GM19043 (cell line): ENCODE measurements around the gene ECSIT.
A peak's percentile ranks its signal among the peaks of the same experiment; 100 is the strongest.

ENCODE experiments used
- ATAC-seq: cut with Tn5 transposase; IDR thresholded peaks from one replicate; pipeline ENCODE4 v1.9.1; 2021; ENCODE audit warnings: low read depth; ENCODE audit not compliant: unreplicated experiment

ECSIT gene

DNA sequence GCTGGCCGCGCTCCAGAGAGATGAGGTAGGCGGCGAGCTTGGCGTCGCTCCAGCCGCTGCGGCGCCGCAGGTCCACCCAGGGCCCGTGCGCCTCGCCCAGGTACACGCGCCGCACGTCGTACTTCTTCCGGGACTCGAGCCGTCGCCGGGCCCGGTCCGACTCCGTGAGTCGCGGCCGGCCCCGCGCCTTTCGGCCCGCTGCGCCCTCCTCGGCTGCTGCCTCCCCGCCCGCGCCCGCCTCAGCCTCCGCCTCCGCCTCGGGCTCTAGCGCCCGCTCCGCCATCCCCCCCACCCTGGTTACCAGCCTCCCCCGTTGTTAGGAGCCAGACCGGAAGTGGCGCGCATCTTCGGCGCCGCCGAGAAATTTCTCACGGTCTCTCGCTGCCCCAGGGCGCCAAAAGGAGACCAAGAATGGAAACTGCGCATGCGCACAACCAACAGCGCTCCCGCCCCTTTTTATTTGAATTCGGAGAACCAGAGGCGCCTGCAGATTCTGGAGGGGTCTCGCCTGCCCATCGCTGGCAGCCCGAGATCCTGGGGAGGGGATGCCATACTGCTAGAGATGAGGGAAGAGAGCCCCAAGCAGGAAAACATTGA, 23.3 kb downstream of the ECSIT start, which contains the start of gene ZNF653:
Gene ZNF653 (minus strand): TSS at position 336 of the 597 bp plus-strand sequence. CDS start 53 bp downstream, at position 283.
- ATAC-seq = peak; percentile 51

DNA sequence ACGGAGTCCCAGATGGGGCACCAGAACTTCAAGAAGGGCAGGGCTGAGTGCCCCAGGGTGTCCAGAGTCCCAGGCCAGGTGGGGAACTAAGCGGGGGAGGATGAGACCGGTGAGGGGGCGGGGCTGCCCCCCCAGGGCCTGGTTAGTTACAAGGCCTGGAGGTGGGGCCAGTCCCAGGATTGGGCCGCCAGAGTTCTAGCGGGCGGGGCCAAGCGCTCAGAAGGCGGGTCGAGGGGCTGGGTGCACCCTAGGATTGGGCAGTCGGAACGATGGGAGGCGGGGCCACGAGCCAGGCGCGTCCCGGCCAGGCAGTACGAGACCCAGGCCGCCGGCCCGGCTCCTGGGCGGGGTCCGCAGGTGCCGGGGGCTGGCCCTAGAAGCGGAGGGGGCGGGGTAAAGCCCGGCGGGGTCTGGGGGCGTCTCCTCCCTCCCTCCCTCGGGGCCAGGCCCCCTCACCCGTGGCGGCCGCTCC, 23.9 kb downstream of the ECSIT start:
- peak; percentile 86 for ATAC-seq

DNA sequence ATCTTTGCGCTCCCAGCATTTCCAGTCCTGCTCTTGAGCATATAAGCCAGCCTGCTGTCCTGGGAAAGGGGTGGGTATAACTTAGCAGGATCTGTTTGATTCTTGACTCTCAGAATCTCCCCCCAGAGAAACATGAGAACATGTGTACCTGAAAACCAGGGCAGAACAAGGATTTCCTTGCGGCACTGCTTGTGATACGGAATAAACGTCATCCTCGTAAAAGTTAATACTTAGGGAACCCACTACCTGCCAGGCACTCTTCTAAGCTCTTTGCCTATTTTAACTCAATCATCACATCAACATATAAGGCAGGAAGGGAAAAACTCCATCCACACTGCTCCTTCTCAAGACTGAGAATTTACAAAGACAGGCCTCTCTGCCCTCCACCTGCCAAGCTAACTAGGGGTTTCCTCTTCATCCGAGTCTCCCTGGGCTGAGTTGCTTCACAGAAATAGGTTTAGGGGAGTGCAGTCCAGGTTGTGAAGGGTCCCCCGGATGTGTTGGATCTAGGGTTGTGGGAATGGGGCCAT, 24.4 kb downstream of the ECSIT start:
- ATAC-seq = no peak

DNA sequence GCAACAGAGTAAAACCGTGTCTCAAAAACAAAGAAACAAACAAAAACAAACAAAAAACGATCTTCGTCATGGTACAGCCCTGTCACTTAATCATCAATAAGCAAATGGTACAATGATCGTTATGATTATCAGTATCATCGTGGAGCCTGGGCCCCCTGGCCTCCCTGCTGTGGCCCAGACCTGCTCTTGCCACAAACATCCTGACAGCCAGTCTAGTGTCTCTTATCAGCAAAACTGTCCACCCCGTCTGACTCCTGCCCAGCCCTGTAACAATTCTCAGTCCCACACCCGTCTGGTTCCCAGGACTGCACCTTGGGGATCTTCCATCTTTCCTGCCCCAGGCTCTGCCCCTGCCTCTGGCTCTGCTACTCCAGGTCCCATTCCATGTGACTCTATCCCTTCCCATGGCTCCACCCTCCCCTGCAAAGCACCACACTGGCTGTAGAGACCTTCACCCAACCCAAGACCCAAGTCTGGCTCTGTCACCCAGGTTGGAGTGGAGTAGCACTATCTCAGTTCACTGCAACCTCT, 29.0 kb downstream of the ECSIT start:
- no peak for ATAC-seq

DNA sequence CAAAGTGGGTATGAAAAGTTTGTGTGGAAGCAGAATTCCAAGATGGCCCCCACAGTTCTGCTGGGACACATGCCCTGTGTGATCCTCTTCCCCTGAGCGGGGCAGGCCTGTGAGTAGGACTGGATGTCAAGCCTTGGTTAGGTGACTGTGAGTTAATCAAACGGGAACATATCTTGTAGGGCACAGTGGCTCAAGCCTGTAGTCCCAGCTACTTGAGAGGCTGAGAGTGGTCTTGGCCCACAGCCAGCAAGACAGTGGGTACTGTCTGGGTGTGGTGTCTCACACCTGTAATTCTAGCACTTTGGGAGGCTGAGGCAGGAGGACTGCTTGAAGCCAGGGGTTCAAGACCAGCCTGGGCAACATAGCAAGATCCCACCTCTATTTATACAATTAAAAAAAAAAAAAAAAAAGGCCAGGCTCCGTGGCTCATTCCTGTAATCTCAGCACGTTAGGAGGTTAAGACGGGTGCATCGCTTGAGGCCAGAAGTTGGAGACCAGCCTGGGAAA, 29.7 kb downstream of the ECSIT start:
- no peak for ATAC-seq

DNA sequence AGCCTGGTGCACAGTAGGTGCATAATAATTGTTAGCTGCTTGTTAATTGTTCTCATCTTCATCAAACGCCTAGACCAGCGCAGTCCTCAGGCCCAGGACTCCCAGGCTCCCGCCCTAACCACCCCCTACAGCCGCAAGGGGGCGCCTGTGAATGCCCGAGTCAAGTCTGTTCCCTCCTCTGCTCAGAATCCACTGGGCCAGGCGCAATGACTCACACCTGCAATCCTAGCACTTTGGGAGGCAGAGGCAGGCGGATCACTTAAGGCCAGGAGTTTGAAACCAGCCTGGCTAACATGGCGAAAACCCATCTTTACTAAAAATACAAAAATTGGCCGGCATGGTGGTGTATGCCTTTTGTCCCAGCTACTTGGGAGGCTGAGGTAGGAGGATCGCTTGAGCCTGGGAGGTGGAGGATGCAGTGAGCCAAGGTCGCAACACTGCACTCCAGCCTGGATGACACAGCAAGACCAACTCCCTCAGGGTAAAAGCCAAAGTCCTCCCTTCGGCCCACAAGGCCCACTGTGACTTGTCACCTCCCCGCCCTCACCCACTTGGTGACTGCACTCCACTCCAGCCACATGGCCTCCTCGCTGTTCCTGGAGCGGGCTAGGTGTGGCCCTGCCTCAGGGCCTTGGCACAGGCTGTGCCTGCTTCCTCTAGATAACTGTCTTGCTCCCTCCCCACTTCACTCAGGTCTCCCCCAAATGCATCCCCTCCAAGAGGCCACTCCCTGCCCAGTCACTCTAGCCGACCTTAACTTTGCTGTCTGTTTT, 32.4 kb downstream of the ECSIT start:
- no peak for ATAC-seq

DNA sequence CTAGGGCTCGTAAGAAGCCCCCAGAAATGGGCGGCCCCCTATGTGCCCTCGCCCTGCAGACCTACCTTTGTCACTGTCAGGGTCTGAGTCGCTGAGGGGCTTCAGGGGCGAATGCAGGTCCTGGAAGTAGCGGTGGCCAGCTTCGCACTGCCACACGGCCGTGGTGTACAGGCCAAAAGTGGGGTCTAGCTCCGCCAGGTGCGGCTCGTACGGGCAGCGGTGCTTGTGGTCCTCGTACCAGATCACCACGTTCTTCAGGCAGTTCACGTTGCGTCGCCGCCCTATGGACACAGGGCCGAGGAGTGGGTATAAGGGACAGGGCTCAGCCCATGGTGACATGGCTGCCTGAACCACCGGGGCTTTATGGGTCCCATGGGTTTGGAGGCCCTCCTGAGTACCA, 33.0 kb downstream of the ECSIT start:
- no peak for ATAC-seq

DNA sequence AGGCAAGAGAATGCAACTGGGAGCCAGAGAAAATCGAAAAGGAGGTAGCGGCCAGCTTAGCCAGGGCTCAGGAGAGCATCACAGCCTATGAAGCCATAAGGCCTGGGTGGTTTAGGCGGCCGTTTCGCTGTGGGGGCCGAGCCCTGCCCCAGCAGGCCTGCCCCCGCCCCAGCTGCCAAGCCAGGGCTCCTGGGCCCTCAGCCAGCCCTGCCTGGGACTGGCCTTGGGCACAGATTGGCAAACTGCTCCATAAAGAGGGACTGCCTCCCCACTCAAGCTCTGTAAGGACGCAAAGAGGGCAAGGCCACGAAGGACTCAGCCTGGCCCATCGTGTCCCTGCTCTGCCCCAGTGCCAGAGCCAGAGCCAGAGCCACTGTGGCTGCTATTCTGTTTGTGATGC, 33.5 kb downstream of the ECSIT start:
- ATAC-seq = no peak

DNA sequence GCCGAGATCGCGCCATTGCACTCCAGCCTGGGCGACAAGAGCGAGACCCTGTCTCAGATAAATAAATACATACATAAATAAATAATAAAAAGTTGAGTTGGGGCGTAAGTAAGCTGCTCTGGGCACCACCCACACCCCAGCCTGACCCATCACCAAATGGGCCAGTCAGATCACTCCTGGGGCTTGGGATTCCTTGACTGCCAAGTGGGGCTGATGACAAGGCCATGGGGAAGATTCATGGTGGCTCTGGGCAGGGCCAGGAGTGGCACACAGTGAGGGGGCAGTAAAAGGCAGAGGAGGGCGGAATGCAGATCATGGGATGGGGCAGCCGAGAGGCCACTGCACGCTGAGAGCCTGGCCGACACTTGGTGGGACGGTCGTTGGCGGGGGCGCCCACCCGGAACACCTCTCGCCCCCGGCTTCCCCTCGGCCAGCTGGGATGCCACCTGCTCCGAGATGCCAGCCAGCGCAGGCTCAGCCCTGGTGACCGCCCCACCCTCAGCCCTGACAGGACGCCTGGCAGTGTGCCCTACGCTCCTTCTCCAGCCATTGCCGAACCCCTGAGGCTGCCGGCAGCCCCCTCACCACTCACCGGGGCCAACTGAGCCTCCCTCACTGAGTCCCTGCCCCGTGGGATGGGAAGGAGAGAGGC, 34.2 kb downstream of the ECSIT start:
- ATAC-seq = no peak

DNA sequence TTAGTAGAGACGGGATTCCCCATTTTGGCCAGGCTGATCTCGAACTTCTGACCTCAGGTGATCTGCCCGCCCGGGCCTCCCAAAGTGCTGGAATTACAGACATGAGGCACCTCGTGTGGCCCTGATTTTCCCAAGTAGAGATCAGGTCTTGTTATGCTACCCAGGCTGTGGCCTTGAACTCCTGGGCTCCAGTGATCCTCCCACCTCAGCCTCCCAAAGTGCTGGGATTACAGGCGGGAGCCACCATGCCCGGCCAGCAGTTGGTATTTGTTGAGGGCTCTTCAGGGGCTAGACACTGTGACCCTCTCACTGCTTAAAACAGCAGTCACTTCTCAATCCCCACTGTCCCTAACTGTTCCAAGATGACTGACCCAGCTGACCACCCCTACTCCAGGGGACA, 39.6 kb downstream of the ECSIT start:
- ATAC-seq = no peak

DNA sequence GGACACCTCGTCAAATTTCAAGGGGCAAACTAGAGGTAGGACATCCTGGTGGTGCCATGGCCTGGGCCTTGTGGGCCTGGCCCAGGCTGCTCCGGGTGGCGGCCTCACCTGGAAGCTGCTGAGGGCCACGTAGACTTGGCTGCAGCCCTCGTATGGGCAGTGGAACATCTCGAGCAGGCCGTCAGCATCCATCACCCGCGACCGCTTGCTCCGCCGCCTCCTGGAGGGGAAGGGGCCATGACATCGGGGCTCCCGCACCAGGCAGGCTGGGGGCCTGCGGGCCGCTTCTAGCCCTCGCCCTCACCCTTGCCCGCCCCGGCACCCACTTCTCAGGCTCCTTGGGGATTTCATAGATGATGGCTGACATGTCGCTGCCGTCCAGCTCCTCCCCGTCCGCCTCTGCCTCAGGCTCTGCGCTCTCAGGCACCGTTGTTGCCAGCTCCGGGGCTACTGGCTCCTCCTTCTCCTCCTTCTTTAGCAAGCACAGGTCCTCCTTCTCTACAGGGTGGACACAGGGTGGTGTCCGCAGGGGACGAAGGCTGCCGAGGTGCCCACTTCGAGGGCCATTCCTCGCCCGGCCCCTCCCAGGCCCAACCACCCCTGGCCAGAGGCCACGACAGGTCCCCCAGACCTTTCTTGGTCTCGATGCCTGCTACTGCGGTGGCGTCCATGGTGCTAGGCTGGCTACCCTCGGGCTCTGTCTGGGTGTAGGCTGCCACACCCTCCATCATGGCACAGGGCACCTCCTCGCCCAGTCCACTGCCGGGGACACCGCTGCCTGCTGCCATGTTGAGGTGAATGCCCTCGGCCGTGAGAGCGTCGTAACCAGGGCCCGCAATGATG, 42.1 kb downstream of the ECSIT start:
- no peak for ATAC-seq

DNA sequence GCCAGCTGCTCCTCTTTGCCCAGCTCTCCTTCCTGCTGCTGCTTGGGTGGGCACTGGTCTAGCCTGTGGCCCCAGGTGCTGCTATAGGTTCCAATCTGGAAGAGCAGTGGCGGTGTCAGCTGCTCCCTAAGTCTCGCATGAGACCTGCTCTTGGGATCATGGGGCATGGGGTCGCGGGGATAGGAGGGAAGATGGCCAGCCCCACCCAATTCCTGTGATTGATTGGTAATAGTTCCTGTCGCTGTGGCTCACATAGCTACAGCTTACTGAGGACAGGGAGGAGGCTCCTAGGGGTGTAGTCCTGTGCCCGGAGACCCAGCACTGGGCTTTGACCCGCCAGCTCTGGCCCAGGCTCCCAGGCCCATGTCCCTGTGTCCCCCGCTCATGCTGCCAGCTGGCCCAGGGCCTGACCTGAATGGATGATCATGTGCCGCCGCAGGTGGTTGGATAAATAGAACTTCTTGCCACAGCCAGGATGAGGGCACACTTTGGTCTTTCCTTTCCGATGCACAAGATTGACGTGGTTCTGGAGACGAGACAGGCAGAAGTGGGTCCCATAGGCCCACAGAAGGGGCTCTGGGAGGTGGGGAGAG, 43.6 kb downstream of the ECSIT start:
- ATAC-seq = no peak

DNA sequence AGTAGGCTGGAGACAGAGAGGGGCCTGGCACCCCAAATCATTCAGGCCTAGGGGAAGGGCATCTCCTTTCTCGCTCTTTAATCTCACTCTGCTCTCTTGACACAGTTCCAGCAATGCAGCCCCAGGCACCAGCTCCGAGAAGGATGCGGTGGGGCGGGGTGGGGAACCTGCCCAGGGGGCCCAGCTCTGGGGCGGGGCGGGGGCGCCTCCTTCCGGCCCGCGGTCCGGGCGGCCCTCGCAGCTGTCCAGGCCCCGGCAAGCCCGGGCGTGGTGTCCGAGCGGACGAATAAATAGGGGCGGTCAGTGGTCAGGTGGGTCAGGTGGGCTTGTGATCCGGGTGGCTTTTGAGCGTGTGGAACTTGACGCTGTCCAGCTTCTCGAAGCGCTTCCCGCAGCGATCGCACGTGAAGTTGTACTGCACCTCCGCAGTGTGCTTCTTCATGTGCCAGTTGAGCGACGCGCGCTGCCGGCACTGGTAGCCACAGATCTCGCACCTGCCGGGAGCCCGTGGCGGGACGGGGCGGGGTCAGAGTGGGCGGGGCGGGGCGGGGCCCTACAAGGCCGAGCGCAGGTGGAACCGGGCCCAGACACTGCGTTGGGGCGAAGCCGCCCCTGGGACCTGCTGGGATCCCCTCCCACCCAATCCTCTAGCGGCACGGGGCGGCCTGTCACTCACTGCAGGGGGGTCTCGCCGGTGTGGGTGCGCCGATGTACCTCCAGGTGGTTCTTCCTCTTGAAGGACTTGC, 45.4 kb downstream of the ECSIT start:
- ATAC-seq = no peak

DNA sequence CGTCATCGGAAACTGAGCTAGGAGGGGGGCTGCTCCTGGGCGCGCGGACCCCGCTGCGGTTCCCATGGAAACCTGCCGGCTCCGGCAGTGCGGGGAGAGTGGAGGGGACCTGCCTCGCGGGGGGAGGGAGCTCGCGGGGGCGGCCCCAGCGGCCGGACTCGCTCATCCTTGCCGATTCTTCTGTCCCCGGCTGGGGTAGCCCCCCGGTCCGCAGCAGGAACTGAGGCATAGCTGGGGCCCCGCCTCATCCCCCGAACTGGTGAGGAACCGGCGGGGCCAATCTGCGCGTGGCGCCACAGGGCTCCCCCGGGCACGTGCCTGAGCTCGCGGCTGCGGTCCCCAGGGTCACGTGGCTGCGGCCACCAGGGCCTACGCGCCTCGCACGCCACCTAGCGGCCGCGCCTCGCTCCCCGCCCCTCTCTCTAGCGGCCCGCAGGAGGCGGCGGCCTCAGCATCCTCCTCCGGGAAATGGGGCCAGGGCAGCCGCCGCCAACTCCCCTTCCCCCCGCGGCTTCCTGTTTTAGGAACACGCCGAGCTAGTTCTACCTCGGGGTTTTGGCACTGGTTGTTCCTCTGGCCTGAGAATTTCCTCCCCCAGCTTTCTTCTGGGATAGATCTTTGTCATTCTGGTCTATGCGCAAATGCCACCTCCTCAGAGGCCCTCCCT, 46.4 kb downstream of the ECSIT start:
- ATAC-seq = peak; percentile 42

DNA sequence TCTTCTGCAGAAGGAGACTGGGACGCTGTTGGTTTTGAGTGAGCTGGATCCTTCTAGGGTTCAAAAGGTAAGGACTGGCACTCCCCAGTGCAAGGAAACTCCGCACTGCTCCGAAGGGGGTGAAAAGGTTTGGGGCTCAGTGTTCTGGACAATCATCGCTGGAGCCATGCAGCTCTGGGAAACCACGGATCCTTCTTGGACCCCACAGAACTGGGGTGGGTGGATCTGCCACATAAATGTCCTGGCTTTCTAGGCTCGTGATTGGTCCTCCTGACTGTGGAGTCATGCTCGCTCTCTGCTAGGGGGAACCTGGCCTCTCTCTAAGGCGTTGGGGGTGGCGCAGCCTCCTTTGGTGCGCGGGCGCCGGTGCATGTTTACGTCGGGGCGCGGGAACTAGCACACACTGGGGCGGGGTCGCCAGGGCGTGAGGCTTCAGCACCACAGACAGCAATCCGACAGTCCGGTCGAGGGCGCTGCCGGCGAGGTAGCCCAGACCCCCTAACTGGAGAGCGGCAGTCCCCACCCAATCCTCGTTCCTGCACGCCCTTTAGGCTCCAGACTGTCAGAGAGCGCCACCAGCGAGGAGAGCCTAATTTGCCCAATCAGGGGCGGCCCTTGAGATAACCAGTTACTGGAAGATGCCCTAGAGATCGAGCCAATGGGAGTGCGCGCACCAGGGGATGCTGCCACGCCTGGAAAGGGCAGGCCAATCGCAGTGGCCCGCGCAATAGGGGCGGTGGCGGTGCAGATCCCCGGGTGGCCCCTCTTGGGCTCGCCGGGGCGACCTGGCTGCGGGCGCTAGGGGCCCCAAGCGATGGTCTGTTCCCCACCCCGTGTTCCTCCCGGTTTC, 47.2 kb downstream of the ECSIT start:
- peak; percentile 53 for ATAC-seq

DNA sequence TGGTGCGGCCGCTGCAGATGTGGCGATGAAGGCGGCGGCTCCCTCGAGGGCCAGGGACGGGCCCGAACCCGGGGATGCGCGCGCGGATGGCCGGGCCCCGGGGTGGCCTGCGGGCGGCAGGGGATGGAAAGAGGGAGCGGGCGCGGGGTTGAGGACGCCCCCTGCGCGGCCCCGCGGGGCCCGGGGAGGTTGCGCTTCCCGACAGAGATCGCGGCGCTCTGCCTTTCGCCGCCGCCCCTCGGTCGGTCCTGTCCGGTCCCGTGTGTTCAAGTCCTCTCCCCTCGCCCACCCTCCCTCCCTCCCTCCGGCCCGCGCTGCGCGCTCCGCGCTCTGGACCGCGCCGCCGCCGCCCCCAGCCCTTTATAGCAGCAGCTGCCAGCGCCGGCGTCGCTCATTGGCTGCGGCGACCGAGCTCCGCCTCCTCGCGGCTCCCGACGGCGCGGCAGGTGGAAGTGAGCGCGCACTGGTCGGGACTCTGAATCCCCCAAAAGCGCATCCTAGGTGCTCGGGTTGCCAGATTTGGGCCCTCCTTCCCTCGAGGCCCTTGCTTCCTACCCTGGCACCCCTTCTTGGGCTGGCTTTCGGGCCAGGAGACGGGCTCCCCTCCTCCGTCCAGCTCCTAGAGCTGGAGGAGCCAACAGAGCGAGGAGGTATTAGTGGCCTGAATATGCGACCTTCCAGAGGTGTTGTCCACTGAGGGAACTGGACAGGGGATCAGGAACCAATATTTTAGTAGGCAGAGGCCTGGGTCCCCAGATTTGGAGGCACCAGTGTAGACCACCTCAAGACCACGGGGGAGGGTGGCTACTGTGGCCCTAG, 48.0 kb downstream of the ECSIT start, which contains the start of gene ELAVL3:
Gene ELAVL3 (minus strand): TSS at position 332 of the 819 bp plus-strand sequence. CDS start 438 bp downstream, outside the sequence.
- ATAC-seq = no peak
